ENCODE measurements around the gene BCL7A.
A peak's percentile ranks its signal among the peaks of the same experiment; 100 is the strongest.

The BCL7A gene

GRCh38 chr12:121989276-121990113 is 32.2 kb upstream of the BCL7A start:
- H3K27me3 ChIP-seq (replicated peaks; ENCODE audit: control insufficient read depth, insufficient read depth, low read length): no peaks in the 10 kb centered on the region
- H3K36me3 ChIP-seq (ENCODE audit: control insufficient read depth, insufficient read depth, low read length): no peaks in the 10 kb centered on the region
- no peak for DNase-seq (ENCODE audit: extremely low read depth, insufficient read length)
- TF ChIP-seq, protein P1, sequence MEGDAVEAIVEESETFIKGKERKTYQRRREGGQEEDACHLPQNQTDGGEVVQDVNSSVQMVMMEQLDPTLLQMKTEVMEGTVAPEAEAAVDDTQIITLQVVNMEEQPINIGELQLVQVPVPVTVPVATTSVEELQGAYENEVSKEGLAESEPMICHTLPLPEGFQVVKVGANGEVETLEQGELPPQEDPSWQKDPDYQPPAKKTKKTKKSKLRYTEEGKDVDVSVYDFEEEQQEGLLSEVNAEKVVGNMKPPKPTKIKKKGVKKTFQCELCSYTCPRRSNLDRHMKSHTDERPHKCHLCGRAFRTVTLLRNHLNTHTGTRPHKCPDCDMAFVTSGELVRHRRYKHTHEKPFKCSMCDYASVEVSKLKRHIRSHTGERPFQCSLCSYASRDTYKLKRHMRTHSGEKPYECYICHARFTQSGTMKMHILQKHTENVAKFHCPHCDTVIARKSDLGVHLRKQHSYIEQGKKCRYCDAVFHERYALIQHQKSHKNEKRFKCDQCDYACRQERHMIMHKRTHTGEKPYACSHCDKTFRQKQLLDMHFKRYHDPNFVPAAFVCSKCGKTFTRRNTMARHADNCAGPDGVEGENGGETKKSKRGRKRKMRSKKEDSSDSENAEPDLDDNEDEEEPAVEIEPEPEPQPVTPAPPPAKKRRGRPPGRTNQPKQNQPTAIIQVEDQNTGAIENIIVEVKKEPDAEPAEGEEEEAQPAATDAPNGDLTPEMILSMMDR (IDR thresholded peaks at IDR 0.05; ENCODE audit: insufficient read depth, low read length, poor library complexity, severe bottlenecking): no peak
- no peak overlapping the region for H3K4me3 ChIP-seq (replicated peaks; ENCODE audit: low read depth, low read length)

DNA sequence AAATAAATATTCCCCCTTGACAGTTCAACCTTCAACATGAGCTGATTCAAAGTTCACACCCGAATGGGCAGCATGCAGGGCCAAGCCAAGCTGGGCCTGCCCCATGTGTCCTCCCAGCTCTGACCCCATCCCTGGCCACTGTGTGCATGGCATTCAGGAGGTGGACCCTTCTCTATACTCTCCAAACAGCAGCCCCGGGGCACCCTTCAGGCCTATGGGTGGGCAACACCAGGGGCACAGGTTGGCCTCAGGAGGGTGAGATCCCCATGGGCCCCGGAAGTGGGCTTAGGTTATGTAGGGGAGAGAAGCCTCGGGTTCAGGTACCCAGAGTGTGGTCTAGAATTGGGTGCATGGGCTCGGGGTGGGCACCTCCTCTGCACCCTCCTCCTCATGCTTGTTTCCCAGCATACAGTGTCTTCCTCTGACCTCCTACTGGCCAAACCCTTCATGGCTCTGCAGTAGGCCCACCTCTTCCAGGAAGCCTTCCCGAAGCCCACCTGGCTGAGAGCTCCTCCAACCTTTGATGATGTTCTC is 31.5 kb upstream of the BCL7A start:
- no peak for DNase-seq (ENCODE audit: extremely low read depth, insufficient read length)
- TF ChIP-seq, protein P1 (IDR thresholded peaks at IDR 0.05; ENCODE audit: insufficient read depth, low read length, poor library complexity, severe bottlenecking): no peak
- no peaks in the 10 kb centered on the region for H3K36me3 ChIP-seq (ENCODE audit: control insufficient read depth, insufficient read depth, low read length)
- H3K27me3 ChIP-seq (replicated peaks; ENCODE audit: control insufficient read depth, insufficient read depth, low read length): no peaks in the 10 kb centered on the region; the same call in 1 of the 2 replicates
- H3K4me3 ChIP-seq (replicated peaks; ENCODE audit: low read depth, low read length): no peak overlapping the region

- Histone ChIP-seq H3K4me3 (replicated peaks; ENCODE audit: low read depth, low read length) (no peak overlapping the region), H3K27me3 (replicated peaks; ENCODE audit: control insufficient read depth, insufficient read depth, low read length) (no peaks in the 10 kb centered on the region; the same call in 1 of the 2 replicates), H3K36me3 (ENCODE audit: control insufficient read depth, insufficient read depth, low read length) (no peaks in the 10 kb centered on the region)
- TF ChIP-seq, protein P1 (IDR thresholded peaks at IDR 0.05; ENCODE audit: insufficient read depth, low read length, poor library complexity, severe bottlenecking): no peak
- DNase-seq (ENCODE audit: extremely low read depth, insufficient read length): peak; percentile 75
Observed at GRCh38 chr12:121990692-121991603, 30.7 kb upstream of the BCL7A start.

GRCh38 chr12:121992059-121992879 is 29.4 kb upstream of the BCL7A start:
- DNase-seq (ENCODE audit: extremely low read depth, insufficient read length): peak; percentile 81
- H3K36me3 ChIP-seq (ENCODE audit: control insufficient read depth, insufficient read depth, low read length): no peaks in the 10 kb centered on the region
- TF ChIP-seq, protein P1 (IDR thresholded peaks at IDR 0.05; ENCODE audit: insufficient read depth, low read length, poor library complexity, severe bottlenecking): no peak
- no peaks in the 10 kb centered on the region; the same call in none of the 2 replicates for H3K27me3 ChIP-seq (replicated peaks; ENCODE audit: control insufficient read depth, insufficient read depth, low read length)
- H3K4me3 ChIP-seq (replicated peaks; ENCODE audit: low read depth, low read length): peak overlapping the region; percentile 10; the same call in 1 of the 2 replicates
